HG03139 (cell line): ENCODE measurements around the gene ASH1L.

Source experiments
- ATAC-seq: cut with Tn5 transposase; IDR thresholded peaks from one replicate; pipeline ENCODE4 v1.9.1; 2021; ENCODE audit not compliant: unreplicated experiment

Gene ASH1L

DNA sequence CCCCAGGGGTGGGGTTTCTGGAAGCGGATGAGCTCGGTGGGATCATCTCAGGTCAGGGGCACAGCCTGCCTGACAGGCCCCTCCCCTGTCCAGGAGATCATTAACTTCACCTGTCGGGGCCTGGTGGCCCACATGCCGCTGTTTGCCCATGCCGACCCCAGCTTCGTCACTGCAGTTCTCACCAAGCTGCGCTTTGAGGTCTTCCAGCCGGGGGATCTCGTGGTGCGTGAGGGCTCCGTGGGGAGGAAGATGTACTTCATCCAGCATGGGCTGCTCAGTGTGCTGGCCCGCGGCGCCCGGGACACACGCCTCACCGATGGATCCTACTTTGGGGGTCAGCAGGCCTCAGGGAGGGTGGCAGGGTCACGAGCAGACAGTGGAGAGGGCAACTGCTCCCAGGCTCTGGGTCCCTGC lies 277.0 kb downstream of the ASH1L start:
- ATAC-seq = no peak
